ENCODE results near the gene KCNH8. TPM values are rescaled to one million over a fixed set of nuclear protein-coding genes. Genes with fewer than 3 reads are reported as not detected.

Gene KCNH8
- total and polyA plus RNA-seq, 10 of the 15 experiments (the other 5 are each of a cell fraction or from before 2014, with no cell fraction given), result under 0.01 to 0.18 (median 0.07) TPM; not detected in 2

GRCh38 chr3:19396726-19397125 is 248.4 kb downstream of the KCNH8 start:
- Histone ChIP-seq H3K36me3 (ENCODE audit: control insufficient read depth in 2 of 2, insufficient read depth in 2 of 2, low read length in 1 of 2) (no peaks in the 10 kb centered on the region), H3K27me3 (replicated peaks in 1 of 2; ENCODE audit: control insufficient read depth in 2 of 2, insufficient read depth in 2 of 2, low read length in 1 of 2) (no peaks in the 10 kb centered on the region), H3K4me3 (no peak overlapping the region), H2AFZ (ENCODE audit: control insufficient read depth, low read depth, low read length) (no peak overlapping the region), H3K4me2 (ENCODE audit: control insufficient read depth, insufficient read depth) (no peak overlapping the region), H3K4me1 (ENCODE audit: control insufficient read depth, insufficient read depth, low read length) (no peaks in the 10 kb centered on the region; the same call in 1 of the 2 replicates), H4K20me1 (ENCODE audit: control insufficient read depth, insufficient read depth) (no peaks in the 10 kb centered on the region), H3K9ac (ENCODE audit: control insufficient read depth, insufficient read depth, low read length) (no peak overlapping the region), H3K9me3 (replicated peaks; ENCODE audit: control insufficient read depth, insufficient read depth, low read length) (no peaks in the 10 kb centered on the region), H3K27ac (ENCODE audit: control insufficient read depth, insufficient read depth) (no peak overlapping the region), H3K79me2 (ENCODE audit: control insufficient read depth, insufficient read depth, low read length) (no peaks in the 10 kb centered on the region)
- no peak for FAIRE-seq
- no peak for DNase-seq (ENCODE audit: low read depth, low spot score)
- WGBS (ENCODE audit: insufficient coverage, insufficient replicate concordance, low lambda C conversion rate, missing lambda C conversion rate), result 64% methylated on average over 2 of the region's 2 CpGs
- in situ Hi-C loops (cut with MboI), result no loop called here
- CTCF ChIA-PET, result no interaction called here
- intact Hi-C loops (cut with micrococcal nuclease; ENCODE audit: unreplicated experiment), result no loop called here
- POLR2A ChIA-PET, result no interaction called here
- TF ChIP-seq RUNX3 (IDR thresholded peaks at IDR 0.05; ENCODE audit: low read length), result no peak
- TF ChIP-seq ZNF217 (IDR thresholded peaks at IDR 0.05), result no peak
- TF ChIP-seq, protein P1, sequence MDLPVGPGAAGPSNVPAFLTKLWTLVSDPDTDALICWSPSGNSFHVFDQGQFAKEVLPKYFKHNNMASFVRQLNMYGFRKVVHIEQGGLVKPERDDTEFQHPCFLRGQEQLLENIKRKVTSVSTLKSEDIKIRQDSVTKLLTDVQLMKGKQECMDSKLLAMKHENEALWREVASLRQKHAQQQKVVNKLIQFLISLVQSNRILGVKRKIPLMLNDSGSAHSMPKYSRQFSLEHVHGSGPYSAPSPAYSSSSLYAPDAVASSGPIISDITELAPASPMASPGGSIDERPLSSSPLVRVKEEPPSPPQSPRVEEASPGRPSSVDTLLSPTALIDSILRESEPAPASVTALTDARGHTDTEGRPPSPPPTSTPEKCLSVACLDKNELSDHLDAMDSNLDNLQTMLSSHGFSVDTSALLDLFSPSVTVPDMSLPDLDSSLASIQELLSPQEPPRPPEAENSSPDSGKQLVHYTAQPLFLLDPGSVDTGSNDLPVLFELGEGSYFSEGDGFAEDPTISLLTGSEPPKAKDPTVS (IDR thresholded peaks at IDR 0.05; ENCODE audit: low read depth, low read length), result no peak
- TF ChIP-seq SREBF2 (IDR thresholded peaks at IDR 0.05; ENCODE audit: low read length), result no peak
- no peak for TF ChIP-seq FOS (IDR thresholded peaks at IDR 0.05; ENCODE audit: borderline replicate concordance, extremely low read depth, insufficient read length)
- TF ChIP-seq IKZF1 (conservative IDR thresholded peaks at IDR 0.05), result no peak
- TF ChIP-seq IRF3 (IDR thresholded peaks at IDR 0.05), result no peak
- TF ChIP-seq, protein P2, sequence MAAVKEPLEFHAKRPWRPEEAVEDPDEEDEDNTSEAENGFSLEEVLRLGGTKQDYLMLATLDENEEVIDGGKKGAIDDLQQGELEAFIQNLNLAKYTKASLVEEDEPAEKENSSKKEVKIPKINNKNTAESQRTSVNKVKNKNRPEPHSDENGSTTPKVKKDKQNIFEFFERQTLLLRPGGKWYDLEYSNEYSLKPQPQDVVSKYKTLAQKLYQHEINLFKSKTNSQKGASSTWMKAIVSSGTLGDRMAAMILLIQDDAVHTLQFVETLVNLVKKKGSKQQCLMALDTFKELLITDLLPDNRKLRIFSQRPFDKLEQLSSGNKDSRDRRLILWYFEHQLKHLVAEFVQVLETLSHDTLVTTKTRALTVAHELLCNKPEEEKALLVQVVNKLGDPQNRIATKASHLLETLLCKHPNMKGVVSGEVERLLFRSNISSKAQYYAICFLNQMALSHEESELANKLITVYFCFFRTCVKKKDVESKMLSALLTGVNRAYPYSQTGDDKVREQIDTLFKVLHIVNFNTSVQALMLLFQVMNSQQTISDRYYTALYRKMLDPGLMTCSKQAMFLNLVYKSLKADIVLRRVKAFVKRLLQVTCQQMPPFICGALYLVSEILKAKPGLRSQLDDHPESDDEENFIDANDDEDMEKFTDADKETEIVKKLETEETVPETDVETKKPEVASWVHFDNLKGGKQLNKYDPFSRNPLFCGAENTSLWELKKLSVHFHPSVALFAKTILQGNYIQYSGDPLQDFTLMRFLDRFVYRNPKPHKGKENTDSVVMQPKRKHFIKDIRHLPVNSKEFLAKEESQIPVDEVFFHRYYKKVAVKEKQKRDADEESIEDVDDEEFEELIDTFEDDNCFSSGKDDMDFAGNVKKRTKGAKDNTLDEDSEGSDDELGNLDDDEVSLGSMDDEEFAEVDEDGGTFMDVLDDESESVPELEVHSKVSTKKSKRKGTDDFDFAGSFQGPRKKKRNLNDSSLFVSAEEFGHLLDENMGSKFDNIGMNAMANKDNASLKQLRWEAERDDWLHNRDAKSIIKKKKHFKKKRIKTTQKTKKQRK (IDR thresholded peaks at IDR 0.05; ENCODE audit: low read depth, low read length), result no peak
- RAD21 ChIA-PET (ENCODE audit: unreplicated experiment), result no interaction called here
- no TSS peak for BruUV-seq (replicated peaks)
- ATAC-seq, result no peak
- SMC1A ChIA-PET (ENCODE audit: uncharacterized antibody, unreplicated experiment), result no interaction called here
